ENCODE results near the gene UNC79.
A peak's percentile ranks its signal among the peaks of the same experiment; 100 is the strongest.
"Not testable (repeated sequence)": the region's sequence is repeated elsewhere in the genome, so short reads cannot be mapped to it uniquely, and the experiment has no call there.

The UNC79 gene

GRCh38 chr14:93430315-93431035 is at the start of gene UNC79:
Gene UNC79, plus strand, starts transcription at chr14:93430939. Its CDS starts 91 bp downstream, at chr14:93431030.
- no peak for FAIRE-seq

- no peak for FAIRE-seq
These were observed 49.1 kb upstream of the UNC79 start for GRCh38 chr14:93381644-93382043.

- not testable (repeated sequence) for FAIRE-seq
These were observed 46.5 kb upstream of the UNC79 start for GRCh38 chr14:93384256-93384655.

- FAIRE-seq, result no peak
These were observed 35.5 kb upstream of the UNC79 start for GRCh38 chr14:93395231-93395630.

GRCh38 chr14:93396456-93396855 is 34.3 kb upstream of the UNC79 start:
- no peak for FAIRE-seq

GRCh38 chr14:93398491-93398890 is 32.2 kb upstream of the UNC79 start:
- no peak for FAIRE-seq

GRCh38 chr14:93402951-93403350 is 27.8 kb upstream of the UNC79 start:
- FAIRE-seq, result no peak

GRCh38 chr14:93410021-93410420 is 20.7 kb upstream of the UNC79 start:
- FAIRE-seq, result no peak

GRCh38 chr14:93410893-93411292 is 19.8 kb upstream of the UNC79 start:
- no peak for FAIRE-seq

GRCh38 chr14:93425136-93425535 is 5.6 kb upstream of the UNC79 start:
- FAIRE-seq, result not testable (repeated sequence)

- no peak for FAIRE-seq
These were observed 4.0 kb upstream of the UNC79 start for GRCh38 chr14:93426750-93427149.

- peak; percentile 98 for FAIRE-seq
These were observed 414 bp downstream of the UNC79 start for GRCh38 chr14:93431036-93431670.

- FAIRE-seq, result no peak
These were observed 23.5 kb downstream of the UNC79 start for GRCh38 chr14:93454224-93454623.

- no peak for FAIRE-seq
These were observed 25.6 kb downstream of the UNC79 start for GRCh38 chr14:93456356-93456755.

- no peak for FAIRE-seq
These were observed 27.5 kb downstream of the UNC79 start for GRCh38 chr14:93458234-93458633.

GRCh38 chr14:93462479-93462878 is 31.7 kb downstream of the UNC79 start:
- no peak for FAIRE-seq

GRCh38 chr14:93464271-93464670 is 33.5 kb downstream of the UNC79 start:
- no peak for FAIRE-seq

- no peak for FAIRE-seq
These were observed 44.7 kb downstream of the UNC79 start for GRCh38 chr14:93475471-93475870.

- FAIRE-seq, result no peak
These were observed 45.6 kb downstream of the UNC79 start for GRCh38 chr14:93476305-93476704.

GRCh38 chr14:93479074-93479473 is 48.3 kb downstream of the UNC79 start:
- not testable (repeated sequence) for FAIRE-seq

GRCh38 chr14:93480867-93481266 is 50.1 kb downstream of the UNC79 start:
- no peak for FAIRE-seq

- FAIRE-seq, result no peak
These were observed 51.0 kb downstream of the UNC79 start for GRCh38 chr14:93481758-93482157.

GRCh38 chr14:93490001-93490400 is 59.3 kb downstream of the UNC79 start:
- FAIRE-seq, result no peak

- no peak for FAIRE-seq
These were observed 62.3 kb downstream of the UNC79 start for GRCh38 chr14:93493054-93493453.

- FAIRE-seq, result not testable (repeated sequence)
These were observed 62.9 kb downstream of the UNC79 start for GRCh38 chr14:93493622-93494021.
